Measurements from ENCODE around the gene PDE6B.

The PDE6B gene

GRCh38 chr4:602559-602942, 22.8 kb upstream of the PDE6B start:
- no peak overlapping the region for H3K27ac ChIP-seq
- H3K27me3 ChIP-seq = peaks cover 0 to 34% of the 10 kb centered on the region in 2 donors
- intact Hi-C loops (cut with DNase I; ENCODE audit: low total_unique reads) = no loop called here
- no peaks in the 10 kb centered on the region for H3K9me3 ChIP-seq
- no peak for TF ChIP-seq CTCF (IDR thresholded peaks at IDR 0.05)
- no peak overlapping the region for H3K4me3 ChIP-seq
- no peaks in the 10 kb centered on the region for H3K4me1 ChIP-seq
- DNase-seq = no peak
- no peaks in the 10 kb centered on the region for H3K36me3 ChIP-seq

GRCh38 chr4:604131-604530, 21.2 kb upstream of the PDE6B start:
- H3K4me3 ChIP-seq = no peak overlapping the region
- H3K27ac ChIP-seq = no peak overlapping the region
- no peak for TF ChIP-seq CTCF (IDR thresholded peaks at IDR 0.05)
- no peaks in the 10 kb centered on the region for H3K9me3 ChIP-seq
- intact Hi-C loops (cut with DNase I; ENCODE audit: low total_unique reads) = no loop called here
- no peaks in the 10 kb centered on the region for H3K4me1 ChIP-seq
- no peak for DNase-seq
- no peaks in the 10 kb centered on the region for H3K36me3 ChIP-seq
- peaks cover 0 to 34% of the 10 kb centered on the region in 2 donors for H3K27me3 ChIP-seq

GRCh38 chr4:605702-606425, 19.5 kb upstream of the PDE6B start:
- Histone ChIP-seq H3K4me3 (no peak overlapping the region), H3K36me3 (no peaks in the 10 kb centered on the region), H3K27me3 (peaks cover 0 to 25% of the 10 kb centered on the region in 2 donors), H3K4me1 (no peaks in the 10 kb centered on the region), H3K9me3 (no peaks in the 10 kb centered on the region), H3K27ac (no peak overlapping the region)
- DNase-seq = no peak
- no peak for TF ChIP-seq CTCF (IDR thresholded peaks at IDR 0.05)
- intact Hi-C loops (cut with DNase I; ENCODE audit: low total_unique reads) = no loop called here

- no peaks in the 10 kb centered on the region for H3K4me1 ChIP-seq
- intact Hi-C loops (cut with DNase I; ENCODE audit: low total_unique reads) = no loop called here
- H3K4me3 ChIP-seq = no peak overlapping the region
- H3K9me3 ChIP-seq = no peaks in the 10 kb centered on the region
- H3K27me3 ChIP-seq = peaks cover 0 to 20% of the 10 kb centered on the region in 2 donors
- DNase-seq = no peak
- H3K36me3 ChIP-seq = no peaks in the 10 kb centered on the region
- no peak overlapping the region for H3K27ac ChIP-seq
- TF ChIP-seq CTCF (IDR thresholded peaks at IDR 0.05) = no peak
These were observed 17.1 kb upstream of the PDE6B start for GRCh38 chr4:608236-608635.

GRCh38 chr4:609400-610050, 15.8 kb upstream of the PDE6B start:
- H3K4me1 ChIP-seq = no peaks in the 10 kb centered on the region
- peak in 1 of 2 donors; percentile 24 for DNase-seq
- no peak for TF ChIP-seq CTCF (IDR thresholded peaks at IDR 0.05)
- no peak overlapping the region for H3K27ac ChIP-seq
- H3K36me3 ChIP-seq = no peaks in the 10 kb centered on the region
- intact Hi-C loops (cut with DNase I; ENCODE audit: low total_unique reads) = no loop called here
- H3K9me3 ChIP-seq = no peaks in the 10 kb centered on the region
- H3K27me3 ChIP-seq = peaks cover 0 to 20% of the 10 kb centered on the region in 2 donors
- H3K4me3 ChIP-seq = no peak overlapping the region

Measured in tibial artery (tissue), 4 donors.